RKO (cell line): ENCODE data around the gene MT1B.
A peak's percentile ranks its signal among the peaks of the same experiment; 100 is the strongest.
"Not testable (repeated sequence)": the region's sequence is repeated elsewhere in the genome, so short reads cannot be mapped to it uniquely, and the experiment has no call there.

Experiments used
- DNase-seq: peaks from one replicate; pipeline ENCODE4 v3.0.0-alpha.2; 2016; ENCODE audit warnings: low spot score

The MT1B gene

DNA sequence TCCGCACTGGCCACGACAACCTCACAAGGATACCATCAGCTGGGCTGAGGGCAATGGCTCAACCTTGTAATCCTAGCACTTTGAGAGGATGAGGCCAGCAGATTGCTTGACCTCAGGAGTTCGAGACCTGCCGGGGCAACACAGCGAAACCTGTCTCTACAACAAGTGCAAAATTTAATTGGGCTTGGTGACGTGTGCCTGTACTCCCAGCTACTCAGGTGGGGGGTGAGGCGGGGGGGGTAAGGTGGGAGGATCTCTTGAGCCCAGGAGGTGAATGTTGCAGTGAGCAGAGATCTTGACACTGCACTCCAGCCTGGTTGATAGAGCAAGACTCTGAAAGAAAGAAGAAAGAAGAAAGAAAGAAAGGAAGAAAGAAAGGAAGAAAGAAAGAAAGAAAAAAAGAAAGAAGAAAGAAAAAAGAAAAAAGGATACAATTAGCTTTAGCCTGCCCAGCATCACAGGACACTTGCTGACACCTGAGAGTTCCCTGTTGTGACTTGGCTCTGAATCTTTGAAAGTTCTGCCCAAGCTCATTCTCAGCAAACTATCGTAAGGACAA lies 31.3 kb upstream of the MT1B start:
- DNase-seq = peak; percentile 48

GRCh38 chr16:56621665-56622445 lies 29.8 kb upstream of the MT1B start:
- not testable (repeated sequence) for DNase-seq

GRCh38 chr16:56623184-56623583 lies 28.5 kb upstream of the MT1B start:
- DNase-seq = not testable (repeated sequence)

- peak; percentile 88 for DNase-seq
Observed at GRCh38 chr16:56623637-56624036, 28.0 kb upstream of the MT1B start.

DNA sequence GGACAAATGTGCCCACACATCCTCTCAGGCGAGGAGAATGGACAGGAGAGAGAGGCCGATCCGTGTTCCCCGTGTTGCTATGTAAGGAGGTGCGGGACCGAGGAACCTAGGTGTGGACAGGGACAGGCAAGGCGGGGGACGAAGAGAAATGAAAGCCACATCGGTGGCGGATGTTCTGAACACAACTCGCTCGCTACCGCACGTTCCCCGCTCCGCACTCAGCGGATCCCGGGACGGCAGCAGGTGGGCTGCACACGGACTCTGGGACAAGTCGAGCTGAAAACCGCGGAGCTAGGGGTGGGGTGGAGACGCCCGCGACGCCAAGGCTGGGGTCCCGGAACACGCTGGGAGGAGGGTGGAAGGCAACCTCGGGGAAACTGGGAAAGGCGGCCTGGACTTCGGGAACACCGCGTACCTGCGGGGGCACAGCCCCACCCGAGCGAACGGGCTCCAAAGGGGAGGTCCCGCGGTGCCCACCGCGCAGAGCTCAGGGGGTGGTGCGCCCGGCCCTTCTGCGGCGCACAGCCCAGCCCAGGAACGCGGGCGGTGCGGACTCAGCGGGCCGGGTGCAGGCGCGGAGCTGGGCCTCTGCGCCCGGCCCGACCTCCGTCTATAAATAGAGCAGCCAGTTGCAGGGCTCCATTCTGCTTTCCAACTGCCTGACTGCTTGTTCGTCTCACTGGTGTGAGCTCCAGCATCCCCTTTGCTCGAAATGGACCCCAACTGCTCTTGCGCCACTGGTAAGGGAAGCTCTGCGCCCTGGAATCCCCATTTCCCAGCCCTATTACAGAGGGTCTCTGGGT lies 26.3 kb upstream of the MT1B start, which contains the start of gene MT1E:
Gene MT1E, plus strand, starts transcription at position 642 of the 803 bp plus-strand sequence. Its CDS starts 71 bp downstream, at position 713.
- peak; percentile 88 for DNase-seq

DNA sequence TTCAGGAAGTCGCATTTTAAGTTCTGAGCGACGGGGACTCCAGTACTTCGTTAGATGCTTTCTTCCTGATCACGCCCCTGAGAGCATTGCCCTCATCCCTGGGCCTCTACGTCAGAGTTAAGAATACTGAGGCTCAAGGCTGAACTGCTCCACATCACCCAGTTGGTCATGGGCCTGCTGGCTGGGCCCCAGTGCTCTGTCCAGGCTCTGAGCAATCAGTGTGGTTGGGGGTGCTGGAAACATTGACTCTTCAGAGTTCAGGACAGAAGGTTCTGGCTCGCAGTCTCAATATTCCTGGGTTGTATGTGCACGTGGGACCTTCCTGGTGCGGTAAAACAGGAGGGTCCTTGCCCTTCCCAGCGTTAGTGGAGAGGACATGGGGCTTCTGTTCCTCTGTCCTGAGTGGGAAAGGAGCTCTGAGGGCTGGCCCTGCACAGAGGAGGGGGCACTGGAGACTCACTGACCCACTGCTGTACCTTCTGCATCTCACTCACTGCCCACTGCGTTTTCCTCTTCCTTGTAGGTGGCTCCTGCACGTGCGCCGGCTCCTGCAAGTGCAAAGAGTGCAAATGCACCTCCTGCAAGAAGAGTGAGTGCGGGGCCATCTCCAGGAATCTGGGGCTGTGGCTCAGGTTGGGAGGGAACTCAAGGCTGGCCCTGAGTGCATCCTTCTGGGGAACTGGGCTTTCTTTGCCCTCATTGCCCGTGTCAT lies 25.6 kb upstream of the MT1B start:
- DNase-seq = peak; percentile 94

GRCh38 chr16:56626685-56627084 lies 25.0 kb upstream of the MT1B start:
- DNase-seq = no peak

DNA sequence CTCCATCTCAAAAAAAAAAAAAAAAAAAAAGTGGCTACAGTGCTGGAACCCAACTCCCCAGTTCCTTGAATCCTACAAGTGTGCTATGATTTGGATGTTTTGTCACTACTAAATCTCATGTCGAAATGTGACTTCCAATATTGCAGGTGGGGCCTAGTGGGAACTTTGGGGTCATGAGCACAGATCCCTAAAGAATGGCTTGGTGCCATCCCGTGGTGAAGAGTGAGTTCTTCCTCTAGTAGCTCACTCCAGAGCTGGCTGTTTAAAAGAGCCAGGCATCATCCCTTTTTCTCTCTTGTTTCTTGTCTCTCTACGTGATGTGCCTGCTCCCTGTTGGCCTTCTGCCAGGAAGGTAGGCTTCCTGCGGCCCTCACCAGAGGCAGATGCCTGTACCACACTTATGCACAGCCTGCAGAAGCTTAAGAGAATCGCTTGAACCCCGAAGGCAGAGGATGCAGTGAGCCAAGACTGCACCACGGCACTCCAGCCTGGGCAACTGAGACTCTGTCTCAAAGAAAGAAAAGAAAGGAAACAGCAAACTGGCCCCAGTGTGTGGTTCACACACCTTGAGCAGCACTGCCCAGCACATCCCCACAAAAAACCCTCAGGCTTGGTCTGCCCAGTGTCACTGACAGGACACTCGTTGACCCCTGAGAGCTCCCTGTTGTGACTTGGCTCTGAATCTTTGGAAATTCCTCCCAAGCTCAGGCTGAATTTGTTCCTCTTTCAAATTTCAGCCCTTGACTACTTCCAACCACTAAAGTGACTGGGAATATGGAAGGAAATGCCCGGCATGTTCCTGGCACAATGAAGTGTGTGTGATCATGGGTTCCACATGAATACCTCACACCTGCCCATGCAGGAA lies 23.0 kb upstream of the MT1B start:
- DNase-seq = no peak

GRCh38 chr16:56629531-56629930 lies 22.2 kb upstream of the MT1B start:
- no peak for DNase-seq

DNA sequence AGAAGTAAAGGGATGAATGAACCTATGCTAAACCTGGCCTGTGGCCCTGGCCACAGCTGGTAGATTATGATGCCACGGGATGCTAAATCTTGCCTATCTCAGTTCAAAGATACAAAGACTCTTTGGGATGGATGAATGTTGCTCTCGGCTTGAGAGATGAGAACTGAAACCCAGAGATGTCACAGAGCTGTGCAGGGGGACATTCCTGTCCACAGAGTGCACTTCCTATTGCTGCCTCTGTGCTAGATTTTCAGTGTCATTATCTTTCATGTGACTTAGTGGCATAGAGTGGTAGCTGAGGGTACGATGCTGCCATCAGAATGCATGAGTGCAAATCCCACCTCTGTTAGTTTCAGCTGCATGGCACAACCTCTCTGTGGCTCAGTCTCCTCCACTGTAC lies 21.6 kb upstream of the MT1B start:
- no peak for DNase-seq

DNA sequence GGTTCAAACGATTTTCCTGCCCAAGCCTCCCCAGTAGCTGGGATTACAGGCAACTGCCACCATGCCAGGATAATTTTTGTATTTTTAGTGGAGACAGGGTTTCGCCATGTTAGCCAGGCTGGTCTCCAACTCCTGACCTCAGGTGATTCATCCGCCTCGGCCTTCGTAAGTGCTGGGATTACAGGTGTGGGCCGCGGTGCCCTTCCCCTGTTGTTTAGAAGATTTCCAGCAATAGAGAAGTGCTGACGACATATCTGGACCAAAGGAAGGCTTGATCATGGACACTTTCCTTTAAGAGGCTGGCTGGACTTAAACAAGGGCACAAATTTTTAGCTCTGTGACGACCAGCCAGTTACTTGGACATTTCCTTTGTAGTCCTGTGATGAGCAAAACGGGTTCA lies 20.5 kb upstream of the MT1B start:
- DNase-seq = no peak

DNA sequence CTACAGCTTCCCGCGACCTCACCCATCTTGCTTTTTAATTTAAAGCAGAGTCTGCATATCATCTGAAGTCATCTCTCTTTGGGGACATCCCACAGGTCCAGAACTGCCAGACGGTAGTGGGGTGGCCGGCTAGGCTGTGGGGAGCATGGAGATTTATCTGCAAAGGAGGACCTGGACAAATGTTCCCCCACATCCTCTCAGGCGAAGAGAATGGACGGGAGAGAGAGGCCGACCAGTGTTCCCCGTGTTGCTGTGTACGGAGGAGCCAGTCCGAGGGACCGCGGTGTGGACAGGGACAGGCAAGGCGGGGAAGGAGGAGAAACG lies 19.9 kb upstream of the MT1B start:
- DNase-seq = no peak

DNA sequence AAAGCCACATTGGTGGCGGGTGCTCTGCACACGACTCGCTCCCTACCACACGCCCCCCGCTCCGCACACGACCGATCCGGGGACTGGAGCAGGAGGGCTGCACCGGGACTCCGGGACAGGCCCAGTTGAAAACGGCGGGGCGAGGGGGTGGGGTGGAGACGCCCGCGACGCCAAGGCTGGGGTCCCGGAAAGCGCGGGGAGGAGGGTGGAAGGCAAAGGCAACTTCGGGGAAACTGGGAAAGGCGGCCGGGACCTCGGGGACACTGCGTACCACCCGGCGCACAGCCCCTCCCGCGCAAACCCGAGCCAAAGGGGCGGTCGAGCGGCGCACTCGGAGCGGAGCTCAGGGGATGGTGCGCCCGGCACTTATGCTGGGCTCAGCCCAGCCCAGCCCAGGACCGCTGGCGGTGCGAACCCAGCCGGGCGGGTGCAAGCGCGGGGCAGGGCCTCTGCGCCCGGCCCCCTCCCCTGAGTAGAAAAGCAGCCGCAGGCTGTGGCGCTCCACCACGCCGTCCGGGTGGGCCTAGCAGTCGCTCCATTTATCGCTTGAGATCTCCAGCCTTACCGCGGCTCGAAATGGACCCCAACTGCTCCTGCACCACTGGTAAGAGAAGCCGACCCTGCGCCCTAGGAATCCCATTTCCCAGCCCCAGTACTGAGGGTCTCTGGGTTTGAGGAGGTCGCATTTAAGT lies 19.4 kb upstream of the MT1B start, which contains the start of gene MT1M:
Gene MT1M, plus strand, starts transcription at position 504 of the 692 bp plus-strand sequence. Its CDS starts 73 bp downstream, at position 577.
- DNase-seq = no peak

GRCh38 chr16:56632848-56633365 lies 18.8 kb upstream of the MT1B start:
- no peak for DNase-seq

DNA sequence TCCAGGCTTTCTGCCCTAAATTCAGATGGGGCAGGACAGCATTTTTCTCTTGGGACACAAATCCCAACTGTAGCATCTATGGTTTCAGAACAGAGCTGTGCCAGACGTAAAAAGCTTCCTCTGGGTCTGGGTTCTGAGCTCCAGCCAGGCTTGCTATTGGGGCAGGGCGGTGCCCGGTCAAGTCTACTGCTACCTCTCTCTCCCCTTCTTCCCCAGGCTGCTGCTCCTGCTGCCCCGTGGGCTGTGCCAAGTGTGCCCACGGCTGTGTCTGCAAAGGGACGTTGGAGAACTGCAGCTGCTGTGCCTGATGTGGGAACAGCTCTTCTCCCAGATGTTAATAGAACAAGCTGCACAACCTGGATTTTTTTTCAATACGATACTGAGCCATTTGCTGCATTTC lies 18.2 kb upstream of the MT1B start:
- DNase-seq = no peak

DNA sequence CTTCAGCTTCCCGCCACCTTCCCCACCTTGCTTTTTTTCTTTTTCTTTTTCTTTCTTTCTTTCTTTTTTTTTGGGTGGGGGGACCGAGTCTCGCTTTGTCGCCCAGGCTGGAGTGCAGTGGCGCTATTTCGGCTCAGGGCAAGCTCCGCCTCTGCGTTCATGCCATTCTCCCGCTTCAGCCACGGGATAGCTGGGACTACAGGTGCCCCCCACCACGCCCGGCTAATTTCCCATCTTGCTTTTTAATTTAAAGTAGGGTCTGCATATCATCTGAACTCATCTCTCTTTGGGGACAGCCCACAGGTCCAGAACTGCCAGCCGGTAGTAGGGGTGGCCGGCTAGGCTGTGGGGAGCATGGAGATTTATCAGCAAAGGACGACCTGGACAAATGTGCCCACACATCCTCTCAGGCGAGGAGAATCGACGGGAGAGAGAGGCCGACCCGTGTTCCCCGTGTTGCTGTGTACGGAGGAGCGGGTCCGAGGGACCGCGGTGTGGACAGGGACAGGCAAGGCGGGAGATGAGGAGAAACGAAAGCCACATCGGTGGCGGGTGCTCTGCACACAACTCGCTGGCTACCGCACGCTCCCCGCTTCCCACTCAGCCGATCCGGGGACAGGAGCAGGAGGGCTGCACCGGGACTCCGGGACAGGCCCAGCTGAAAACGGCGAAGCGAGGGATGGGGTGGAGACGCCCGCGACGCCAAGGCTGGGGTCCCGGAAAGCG lies 16.8 kb upstream of the MT1B start:
- no peak for DNase-seq

DNA sequence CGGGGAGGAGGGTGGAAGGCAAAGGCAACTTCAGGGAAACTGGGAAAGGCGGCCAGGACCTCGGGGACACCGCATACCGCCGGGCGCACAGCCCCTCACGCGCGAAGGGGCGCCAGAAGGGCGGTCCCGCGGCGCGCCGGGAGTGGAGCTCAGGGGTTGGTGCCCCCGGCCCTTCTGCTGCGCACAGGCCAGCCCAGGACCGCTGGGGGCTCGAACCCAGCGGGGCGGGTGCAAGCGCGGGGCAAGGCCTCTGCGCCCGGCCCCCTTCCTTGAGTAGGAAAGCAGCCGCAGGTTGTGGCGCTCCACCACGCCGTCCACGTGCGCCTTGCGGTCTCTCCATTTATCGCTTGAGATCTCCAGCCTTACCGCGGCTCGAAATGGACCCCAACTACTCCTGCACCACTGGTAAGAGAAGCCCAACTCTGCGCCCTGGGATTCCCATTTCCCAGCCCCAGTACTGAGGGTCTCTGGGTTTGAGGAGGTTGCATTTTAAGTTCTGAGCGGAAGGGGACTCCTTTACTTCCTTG lies 16.2 kb upstream of the MT1B start:
- DNase-seq = no peak

- DNase-seq = no peak
Observed at GRCh38 chr16:56636616-56637413, 14.9 kb upstream of the MT1B start.
